Measurements from ENCODE around the gene STUM. TPM values are rescaled to one million over a fixed set of nuclear protein-coding genes. Genes with fewer than 3 reads are reported as not detected.

The STUM gene
- total RNA-seq, 1 experiment from 2014 or later = 0.11 TPM

DNA sequence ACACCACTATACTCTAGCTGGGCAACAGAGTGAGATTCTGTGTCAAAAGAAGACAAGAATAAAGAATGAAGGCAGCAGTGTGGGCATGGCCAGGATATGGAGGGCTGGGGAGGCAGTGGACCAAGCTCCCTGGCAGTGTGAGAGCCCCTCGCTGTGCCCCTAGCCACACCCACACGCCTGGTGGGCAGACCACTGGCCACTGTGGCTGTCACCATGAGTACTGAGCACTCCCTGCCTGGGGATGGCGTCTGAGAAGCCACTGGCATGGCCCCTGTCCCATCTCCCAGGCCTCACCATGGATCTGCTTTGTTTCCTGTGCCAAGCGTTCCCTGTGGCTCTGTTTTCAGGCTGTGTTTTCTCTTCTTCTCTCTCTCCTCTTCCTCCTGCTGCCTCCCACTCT is 51.7 kb downstream of the STUM start:
- H3K4ac ChIP-seq (ENCODE audit: low read depth, low read length) = no peak overlapping the region
- Mint-ChIP-seq H3K27me3 (ENCODE audit: low read depth) (peaks cover 4% of the 10 kb centered on the region), H3K4me3 (no peak overlapping the region), H3K4me1 (peaks cover 18 to 25% of the 10 kb centered on the region in 2 experiments), H3K27ac (no peak overlapping the region), H3K36me3 (ENCODE audit: insufficient read depth in 1 of 3, low read depth in 3 of 3) (peaks cover 0 to 2% (median under 1%) of the 10 kb centered on the region in 3 experiments; a peak in 2 of 7 replicates), H3K9me3 (peaks cover 6 to 8% of the 10 kb centered on the region in 2 experiments; a peak in 4 of 5 replicates)
- no peak overlapping the region for H2BK20ac ChIP-seq (ENCODE audit: low read depth, low read length, poor library complexity, severe bottlenecking)
- H3T11ph ChIP-seq (ENCODE audit: low read length) = no peak overlapping the region
- no peaks in the 10 kb centered on the region for H3K9me3 ChIP-seq (ENCODE audit: control insufficient read depth, low read depth, low read length)
- H3K4me2 ChIP-seq (ENCODE audit: insufficient read depth, insufficient read length, low read length) = no peak overlapping the region
- H3K14ac ChIP-seq (ENCODE audit: insufficient read depth, low read length) = no peak overlapping the region
- H4K8ac ChIP-seq (replicated peaks; ENCODE audit: insufficient read length, low read depth, low read length) = no peak overlapping the region
- no peaks in the 10 kb centered on the region for H4K20me1 ChIP-seq (ENCODE audit: control insufficient read depth, insufficient read depth, insufficient read length)
- no peak overlapping the region for H2BK120ac ChIP-seq (ENCODE audit: low read depth, low read length, poor library complexity, severe bottlenecking)
- WGBS (ENCODE audit: extremely low coverage, insufficient read length, low lambda C conversion rate) = no CpG with 5 or more reads among the region's 4 CpGs
- no peaks in the 10 kb centered on the region for H3K23me2 ChIP-seq (ENCODE audit: insufficient read length, low read depth, low read length, poor library complexity, severe bottlenecking)
- H3K56ac ChIP-seq (ENCODE audit: insufficient read length, low read depth, low read length) = no peak overlapping the region
- no peaks in the 10 kb centered on the region for H3K27me3 ChIP-seq (ENCODE audit: insufficient read depth, low read length)
- H3K23ac ChIP-seq (ENCODE audit: insufficient read length, low read depth, low read length) = no peak overlapping the region
- H3K79me2 ChIP-seq (ENCODE audit: insufficient read depth, low read length) = no peaks in the 10 kb centered on the region
- no peaks in the 10 kb centered on the region; the same call in 1 of the 2 replicates for H3K4me1 ChIP-seq (ENCODE audit: insufficient read depth, low read length)
- H2AFZ ChIP-seq (ENCODE audit: low read length) = no peak overlapping the region
- no peak overlapping the region for H2BK12ac ChIP-seq (ENCODE audit: insufficient read length, low read depth, low read length)
- no peak overlapping the region for H3K27ac ChIP-seq (ENCODE audit: insufficient read length, low read depth, low read length)
- no peak for DNase-seq
- no peak overlapping the region for H2AK5ac ChIP-seq (ENCODE audit: insufficient read length, low read length)
- no peak overlapping the region for H3K18ac ChIP-seq (ENCODE audit: insufficient read length, low read depth, low read length)
- H3K79me1 ChIP-seq (ENCODE audit: insufficient read depth, low read depth, low read length, poor library complexity, severe bottlenecking) = no peaks in the 10 kb centered on the region
- H2BK15ac ChIP-seq (ENCODE audit: low read depth, low read length) = no peak overlapping the region
- TF ChIP-seq, protein P1, sequence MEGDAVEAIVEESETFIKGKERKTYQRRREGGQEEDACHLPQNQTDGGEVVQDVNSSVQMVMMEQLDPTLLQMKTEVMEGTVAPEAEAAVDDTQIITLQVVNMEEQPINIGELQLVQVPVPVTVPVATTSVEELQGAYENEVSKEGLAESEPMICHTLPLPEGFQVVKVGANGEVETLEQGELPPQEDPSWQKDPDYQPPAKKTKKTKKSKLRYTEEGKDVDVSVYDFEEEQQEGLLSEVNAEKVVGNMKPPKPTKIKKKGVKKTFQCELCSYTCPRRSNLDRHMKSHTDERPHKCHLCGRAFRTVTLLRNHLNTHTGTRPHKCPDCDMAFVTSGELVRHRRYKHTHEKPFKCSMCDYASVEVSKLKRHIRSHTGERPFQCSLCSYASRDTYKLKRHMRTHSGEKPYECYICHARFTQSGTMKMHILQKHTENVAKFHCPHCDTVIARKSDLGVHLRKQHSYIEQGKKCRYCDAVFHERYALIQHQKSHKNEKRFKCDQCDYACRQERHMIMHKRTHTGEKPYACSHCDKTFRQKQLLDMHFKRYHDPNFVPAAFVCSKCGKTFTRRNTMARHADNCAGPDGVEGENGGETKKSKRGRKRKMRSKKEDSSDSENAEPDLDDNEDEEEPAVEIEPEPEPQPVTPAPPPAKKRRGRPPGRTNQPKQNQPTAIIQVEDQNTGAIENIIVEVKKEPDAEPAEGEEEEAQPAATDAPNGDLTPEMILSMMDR (conservative IDR thresholded peaks at IDR 0.05) = no peak
- no peak overlapping the region for H2BK5ac ChIP-seq (ENCODE audit: insufficient read length, low read length)
- no peak overlapping the region for H3K9ac ChIP-seq (ENCODE audit: extremely low read depth, insufficient read length, low read length)
- no peak overlapping the region for H4K5ac ChIP-seq (ENCODE audit: insufficient read length, low read depth, low read length)
- H4K91ac ChIP-seq (ENCODE audit: insufficient read length, low read depth, low read length) = no peak overlapping the region

Measured in H9 (cell line).